HepG2 (cell line): Measurements from ENCODE around the gene CEBPB.

Source experiments
- CHD2 ChIP-seq: IDR thresholded peaks from 2 replicates; pipeline ENCODE4 v1.6.1; 2011; ENCODE audit warnings: low read depth, low read length, improper control_type of control experiment
- EEA1 ChIP-seq: sonication (generic); formaldehyde crosslinking; IDR thresholded peaks from 2 replicates; pipeline ENCODE4 v1.5.1; 2020; ENCODE audit warnings: mild to moderate bottlenecking, missing genetic modification reagents, borderline replicate concordance
- GABPA ChIP-seq, 2 experiments: IDR thresholded peaks; 2 replicates each; pipeline ENCODE4 v1.6.1; 2011 to 2016; ENCODE audit warnings: low read depth in 2 of 2, low read length in 1 of 2, missing biosample characterization in 1 of 2, missing genetic modification characterization in 1 of 2
- HOXA3 ChIP-seq: sonication (generic); formaldehyde crosslinking; IDR thresholded peaks from 2 replicates; pipeline ENCODE4 v1.5.0; 2020; ENCODE audit warnings: missing genetic modification reagents
- POLR2A ChIP-seq, 2 experiments: IDR thresholded peaks; 2 replicates each; pipeline ENCODE4 v1.6.1; 2011; ENCODE audit warnings: low read depth in 2 of 2, low read length in 2 of 2, mild to moderate bottlenecking in 1 of 2, moderate library complexity in 1 of 2; ENCODE audit not compliant: insufficient read depth in 1 of 2
- RELA ChIP-seq: sonication (generic); formaldehyde crosslinking; IDR thresholded peaks from 2 replicates; pipeline ENCODE4 v1.4.0; 2020; ENCODE audit warnings: missing genetic modification reagents
- TFE3 ChIP-seq: IDR thresholded peaks from 2 replicates; pipeline ENCODE4 v1.6.1; 2016
- TF ChIP-seq, protein P1 (sequence below): sonication (generic); formaldehyde crosslinking; conservative IDR thresholded peaks from 2 replicates; pipeline ENCODE4 v1.4.0; 2020; ENCODE audit warnings: missing genetic modification reagents
- TF ChIP-seq, protein P2 (sequence below): sonication (generic); formaldehyde crosslinking; IDR thresholded peaks from 2 replicates; pipeline ENCODE4 v1.5.0; 2020; ENCODE audit warnings: mild to moderate bottlenecking, missing genetic modification reagents, moderate library complexity

DNA sequence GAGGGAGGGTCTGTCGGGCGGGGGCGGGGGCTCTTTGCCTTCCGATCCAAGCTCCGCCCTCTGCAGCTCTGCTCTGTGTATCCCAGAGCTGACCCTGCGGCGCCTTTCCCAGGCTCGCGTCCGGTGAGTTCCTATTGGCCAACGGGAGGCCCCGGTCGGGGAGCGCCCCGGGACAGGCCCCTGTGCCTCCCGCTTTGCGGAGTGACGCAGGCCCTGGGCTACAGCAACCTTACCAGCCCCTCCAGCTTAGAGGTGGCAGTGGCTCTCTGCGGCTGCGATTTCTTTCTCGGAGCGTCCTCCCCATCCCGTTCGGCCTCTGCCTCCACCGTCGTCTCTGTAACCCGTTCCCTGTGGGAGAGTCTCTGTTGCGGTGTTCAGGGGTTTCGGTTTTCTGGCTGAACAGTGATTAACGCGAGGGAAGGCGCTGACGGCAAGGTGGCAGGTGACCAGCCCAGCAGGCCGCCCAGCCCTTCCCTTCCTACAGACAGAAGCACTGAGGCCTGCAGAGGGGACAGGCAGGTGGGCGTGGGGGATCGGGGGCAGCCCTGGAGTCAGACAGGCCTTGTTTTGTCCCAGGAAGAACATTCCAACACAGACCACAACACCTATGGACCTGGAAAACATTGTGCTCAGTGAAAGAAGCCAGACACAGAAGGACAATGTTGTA lies 18.1 kb upstream of the CEBPB start:
- TF ChIP-seq EEA1 (CRISPR knock-in tag) (peak; percentile 88; the same call in 1 of the 2 replicates), TFE3 (CRISPR knock-in tag) (peak; percentile 62), CHD2 (no peak; the same call in 1 of the 2 replicates), RELA (CRISPR knock-in tag) (peak; percentile 76), GABPA (IDR thresholded peaks at IDR 0.05; ENCODE audit: low read depth, low read length) (no peak), GABPA (CRISPR knock-in tag; IDR thresholded peaks at IDR 0.05; ENCODE audit: low read depth) (peak; percentile 27; the same call in 1 of the 2 replicates), HOXA3 (CRISPR knock-in tag) (peak; percentile 92), POLR2A (IDR thresholded peaks at IDR 0.05; ENCODE audit: insufficient read depth in 1 of 2, low read depth in 2 of 2, low read length in 2 of 2) (peak; percentile 95 to 96)
- TF ChIP-seq, protein P1, sequence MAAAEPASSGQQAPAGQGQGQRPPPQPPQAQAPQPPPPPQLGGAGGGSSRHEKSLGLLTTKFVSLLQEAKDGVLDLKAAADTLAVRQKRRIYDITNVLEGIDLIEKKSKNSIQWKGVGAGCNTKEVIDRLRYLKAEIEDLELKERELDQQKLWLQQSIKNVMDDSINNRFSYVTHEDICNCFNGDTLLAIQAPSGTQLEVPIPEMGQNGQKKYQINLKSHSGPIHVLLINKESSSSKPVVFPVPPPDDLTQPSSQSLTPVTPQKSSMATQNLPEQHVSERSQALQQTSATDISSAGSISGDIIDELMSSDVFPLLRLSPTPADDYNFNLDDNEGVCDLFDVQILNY (CRISPR knock-in tag) = peak; percentile 15
- TF ChIP-seq, protein P2, sequence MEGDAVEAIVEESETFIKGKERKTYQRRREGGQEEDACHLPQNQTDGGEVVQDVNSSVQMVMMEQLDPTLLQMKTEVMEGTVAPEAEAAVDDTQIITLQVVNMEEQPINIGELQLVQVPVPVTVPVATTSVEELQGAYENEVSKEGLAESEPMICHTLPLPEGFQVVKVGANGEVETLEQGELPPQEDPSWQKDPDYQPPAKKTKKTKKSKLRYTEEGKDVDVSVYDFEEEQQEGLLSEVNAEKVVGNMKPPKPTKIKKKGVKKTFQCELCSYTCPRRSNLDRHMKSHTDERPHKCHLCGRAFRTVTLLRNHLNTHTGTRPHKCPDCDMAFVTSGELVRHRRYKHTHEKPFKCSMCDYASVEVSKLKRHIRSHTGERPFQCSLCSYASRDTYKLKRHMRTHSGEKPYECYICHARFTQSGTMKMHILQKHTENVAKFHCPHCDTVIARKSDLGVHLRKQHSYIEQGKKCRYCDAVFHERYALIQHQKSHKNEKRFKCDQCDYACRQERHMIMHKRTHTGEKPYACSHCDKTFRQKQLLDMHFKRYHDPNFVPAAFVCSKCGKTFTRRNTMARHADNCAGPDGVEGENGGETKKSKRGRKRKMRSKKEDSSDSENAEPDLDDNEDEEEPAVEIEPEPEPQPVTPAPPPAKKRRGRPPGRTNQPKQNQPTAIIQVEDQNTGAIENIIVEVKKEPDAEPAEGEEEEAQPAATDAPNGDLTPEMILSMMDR (CRISPR knock-in tag) = peak; percentile 44
